Ovary (tissue), 9 donors: ENCODE results near the gene SERPINI2. TPM values are rescaled to one million over a fixed set of nuclear protein-coding genes. Genes with fewer than 3 reads are reported as not detected.

ENCODE experiments used
- DNase-seq, 5 donors: peaks; one replicate each; pipeline ENCODE4 v3.0.0-alpha.2; 2019 to 2020
- H3K27ac ChIP-seq, 2 donors: fragments of 200-600 bp; one replicate each; pipeline versions ENCODE4 v1.5.1 to v1.8.0; 2019 to 2022
- H3K27me3 ChIP-seq: fragments of 200-600 bp; one replicate; pipeline ENCODE4 v1.8.0; 2022
- H3K36me3 ChIP-seq: fragments of 200-600 bp; sonication (generic); one replicate; pipeline ENCODE4 v1.5.1; 2019
- H3K4me1 ChIP-seq: one replicate; pipeline ENCODE4 v1.8.1; 2013; ENCODE audit warnings: mild to moderate bottlenecking, moderate library complexity; ENCODE audit not compliant: insufficient read depth
- H3K4me3 ChIP-seq: fragments of 200-600 bp; sonication (generic); one replicate; pipeline ENCODE4 v1.5.1; 2017
- H3K9me3 ChIP-seq, 2 donors: fragments of 200-600 bp in 1 of 2; sonication (generic) in 1 of 2; one replicate each; pipeline versions ENCODE4 v1.5.1 to v1.8.1; 2013 to 2019; ENCODE audit warnings: mild to moderate bottlenecking in 1 of 2, moderate library complexity in 1 of 2
- CTCF ChIP-seq, 3 donors: fragments of 450-650 bp in 2 of 3; fragments of 200-600 bp in 1 of 3; IDR thresholded peaks; one replicate each; pipeline versions ENCODE4 v1.5.1 to v1.8.0; 2016 to 2022; ENCODE audit warnings: antibody characterized with exemption in 3 of 3, mild to moderate bottlenecking in 1 of 3
- EP300 ChIP-seq: sonication (generic); formaldehyde crosslinking; IDR thresholded peaks from one replicate; pipeline ENCODE4 v1.6.1; 2017; ENCODE audit warnings: antibody characterized with exemption
- POLR2A ChIP-seq: fragments of 450-650 bp; IDR thresholded peaks from one replicate; pipeline ENCODE4 v1.6.1; 2017; ENCODE audit warnings: antibody characterized with exemption, mild to moderate bottlenecking, moderate library complexity
- WGBS, 3 donors: extraction: QIAGEN DNeasy Blood & Tissue Kit in 1 of 3; methylation state at CpG; one replicate each; pipeline versions ENCODE4 v1.1.5 to v1.1.7; 2013 to 2017; 5-methylcytosine and 5-hydroxymethylcytosine counted together
- intact Hi-C, 4 donors: fragments of 100-400 bp; cut with DNase I; formaldehyde crosslinking; loops; one replicate each; pipeline versions ENCODE4 v1.11.0 to v1.15.1; 2022 to 2023
- polyA plus RNA-seq, 2 donors: library from polyadenylated mRNA; stranded (reverse); fragments of 200-250 nt in 1 of 2; fragments of 350-450 nt in 1 of 2; fragmentation: Illumina TruSeq in 1 of 2; extraction: RNeasy Lipid Tissue Mini Kit (QIAGEN cat#74804) in 1 of 2; gene quantifications; one replicate each; pipeline ENCODE4 v1.2.3, GENCODE V29; 2013 to 2014
- total RNA-seq, 7 donors: library from RNA; depleted of rRNA in 2 of 7; stranded (reverse); fragments of >200 nt in 2 of 7; fragmentation: NEBNext Ultra II Directional in 3 of 7; extraction: Animal tissue kit (Norgen Biotek cat#: 25700) in 3 of 7; gene quantifications; one replicate each; pipeline versions ENCODE4 v1.1.0 to v1.2.4, GENCODE V29; 2016 to 2023
- donor health status: DM: no; HTN: no; CAD: no; lungs with moderate emphysema.
- donor health status: DM: no; HTN: no; CAD: no.
- donor health status: Bipolar disorder and iron deficiency.
- donor health status: DM: yes; HTN: yes; CAD: no.
- donor health status: DM: no; HTN: no; CAD: no.
- donor health status: DM: yes; HTN: yes; CAD: no.

The SERPINI2 gene
- total and polyA plus RNA-seq, 9 donors, result 0.20 to 8.8 (median 0.33) TPM; not detected in 4

DNA sequence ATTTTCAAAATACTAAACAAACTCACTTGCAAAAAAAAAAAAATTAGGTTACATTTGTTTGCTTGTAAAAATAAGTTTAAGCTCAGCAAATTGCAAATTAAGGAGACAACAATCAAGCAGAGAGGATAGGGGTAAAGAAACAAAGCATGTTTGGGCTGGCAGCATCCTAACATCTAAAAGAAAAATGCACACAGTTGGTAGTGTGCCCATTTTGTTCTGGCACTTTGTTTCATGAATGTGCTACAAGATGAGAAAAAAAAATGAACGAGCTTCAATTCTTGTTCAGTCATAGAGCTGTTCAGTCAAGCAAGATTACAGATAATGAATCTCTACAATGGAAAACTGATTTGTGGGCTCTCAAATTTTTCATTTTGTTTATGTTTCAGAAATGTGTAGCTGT lies 76.0 kb downstream of the SERPINI2 start:
- no peak for DNase-seq
- no peaks in the 10 kb centered on the region for H3K27me3 ChIP-seq
- H3K4me1 ChIP-seq, result no peaks in the 10 kb centered on the region
- intact Hi-C loops, result no loop called here
- TF ChIP-seq EP300 (no peak), POLR2A (no peak), CTCF (IDR thresholded peaks at IDR 0.05) (no peak)
- H3K36me3 ChIP-seq, result no peaks in the 10 kb centered on the region
- no peaks in the 10 kb centered on the region for H3K9me3 ChIP-seq
- H3K4me3 ChIP-seq, result no peak overlapping the region
- no peak overlapping the region for H3K27ac ChIP-seq
- WGBS, 3 donors, result 7 to 19% (median 7%) methylated on average over 1 of the region's 1 CpG

- no peaks in the 10 kb centered on the region for H3K9me3 ChIP-seq
- no peaks in the 10 kb centered on the region for H3K4me1 ChIP-seq
- no peak overlapping the region for H3K4me3 ChIP-seq
- no peaks in the 10 kb centered on the region for H3K36me3 ChIP-seq
- WGBS, 3 donors, result 65 to 87% (median 67%) methylated on average over 2 of the region's 2 CpGs
- no peak for DNase-seq
- no peaks in the 10 kb centered on the region for H3K27me3 ChIP-seq
- no peak for TF ChIP-seq CTCF (IDR thresholded peaks at IDR 0.05)
- no peak for TF ChIP-seq POLR2A
- no peak for TF ChIP-seq EP300
- intact Hi-C loops, result no loop called here
- no peak overlapping the region for H3K27ac ChIP-seq
Measured at GRCh38 chr3:167396075-167396474, 77.8 kb downstream of the SERPINI2 start.

DNA sequence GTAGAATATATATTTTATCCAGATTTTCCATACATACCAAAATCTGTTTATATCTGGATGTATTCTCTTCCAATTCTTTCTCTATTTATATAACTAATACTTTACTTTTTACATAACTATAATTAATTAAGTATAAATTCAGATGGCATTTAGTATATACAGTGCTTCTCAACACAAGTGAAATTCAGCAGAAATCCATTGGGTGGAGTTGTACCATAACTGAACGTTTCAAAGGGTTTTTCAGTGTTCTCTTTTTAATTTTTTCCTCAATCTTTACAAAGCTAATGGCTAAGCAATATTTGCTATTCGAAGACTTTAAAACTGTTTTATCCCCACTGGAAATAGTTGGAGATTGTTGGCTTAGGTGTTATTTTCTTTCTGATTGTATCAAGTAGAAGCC lies 79.8 kb downstream of the SERPINI2 start:
- Histone ChIP-seq H3K9me3 (no peaks in the 10 kb centered on the region), H3K4me3 (no peak overlapping the region), H3K4me1 (no peaks in the 10 kb centered on the region), H3K27me3 (no peaks in the 10 kb centered on the region), H3K27ac (no peak overlapping the region), H3K36me3 (no peaks in the 10 kb centered on the region)
- intact Hi-C loops, result no loop called here
- WGBS, 3 donors, result 24 to 32% (median 30%) methylated on average over 2 of the region's 2 CpGs
- TF ChIP-seq EP300 (no peak), POLR2A (no peak), CTCF (IDR thresholded peaks at IDR 0.05) (no peak)
- no peak for DNase-seq

Other genes starting within 250 kb of the SERPINI2 start
- gene ZBBX, start 93.7 kb downstream of the SERPINI2 start, total RNA-seq, result 10 to 100 TPM in 1 of 7 donors, 1 to 10 TPM in 2, under 1 TPM in 3, not detected in 1; 0.18 to 38.9 (median 1.1) TPM
- under 1 TPM in 1 of 2 donors, not detected in 1; 0.20 TPM for gene ZBBX, start 93.7 kb downstream of the SERPINI2 start, polyA plus RNA-seq
- 10 to 100 TPM in 1 of 7 donors, 1 to 10 TPM in 4, under 1 TPM in 2; 0.83 to 20.6 (median 1.3) TPM for gene WDR49, start 179.9 kb upstream of the SERPINI2 start, total RNA-seq
- under 1 TPM; 0.12 TPM for gene WDR49, start 179.9 kb upstream of the SERPINI2 start, polyA plus RNA-seq